Right lobe of liver (tissue), 6 donors: Measurements from ENCODE around the gene WDR93. TPM values are rescaled to one million over a fixed set of nuclear protein-coding genes. Genes with fewer than 3 reads are reported as not detected.
A peak's percentile ranks its signal among the peaks of the same experiment; 100 is the strongest.
"Not testable (repeated sequence)": the region's sequence is repeated elsewhere in the genome, so short reads cannot be mapped to it uniquely, and the experiment has no call there.

Source experiments
- ATAC-seq, 4 donors: fragments of 200-7000 bp; cut with Tn5 transposase; one replicate each; pipeline ENCODE4 v1.9.1; 2020; ENCODE audit warnings: mild to moderate bottlenecking in 4 of 4, moderate library complexity in 4 of 4
- DNase-seq, 3 donors: peaks; one replicate each; pipeline ENCODE4 v3.0.0-alpha.2; 2020
- H3K27ac ChIP-seq, 3 donors: fragments of 200-600 bp; one replicate each; pipeline ENCODE4 v1.8.0; 2022
- H3K27me3 ChIP-seq, 2 donors: fragments of 200-600 bp; one replicate each; pipeline ENCODE4 v1.8.0; 2022
- H3K36me3 ChIP-seq, 4 donors: fragments of 200-600 bp; sonication (generic) in 1 of 4; one replicate each; pipeline versions ENCODE4 v1.5.1 to v1.8.0; 2017 to 2022; ENCODE audit warnings: control low read depth in 1 of 4
- H3K4me1 ChIP-seq, 4 donors: fragments of 200-600 bp; sonication (generic) in 1 of 4; one replicate each; pipeline versions ENCODE4 v1.5.1 to v1.8.0; 2017 to 2022; ENCODE audit warnings: control low read depth in 1 of 4
- H3K4me3 ChIP-seq, 3 donors: fragments of 200-600 bp; one replicate each; pipeline ENCODE4 v1.8.0; 2022
- H3K9me3 ChIP-seq, 4 donors: fragments of 200-600 bp; sonication (generic) in 1 of 4; one replicate each; pipeline versions ENCODE4 v1.5.1 to v1.8.0; 2017 to 2022; ENCODE audit warnings: control low read depth in 1 of 4
- CTCF ChIP-seq, 4 donors: fragments of 200-600 bp in 3 of 4; fragments of 450-650 bp in 1 of 4; IDR thresholded peaks; one replicate each; pipeline versions ENCODE4 v1.5.1 to v1.8.0; 2016 to 2022; ENCODE audit warnings: antibody characterized with exemption in 4 of 4, mild to moderate bottlenecking in 2 of 4
- POLR2A ChIP-seq: fragments of 450-650 bp; IDR thresholded peaks from one replicate; pipeline ENCODE4 v1.6.1; 2017; ENCODE audit warnings: antibody characterized with exemption, mild to moderate bottlenecking
- WGBS: methylation state at CpG from one replicate; pipeline ENCODE4 v1.1.6; 2018; ENCODE audit warnings: low coverage, low lambda C conversion rate; ENCODE audit not compliant: insufficient coverage; ENCODE audit errors: missing lambda C conversion rate; 5-methylcytosine and 5-hydroxymethylcytosine counted together
- intact Hi-C, 2 donors: fragments of 100-400 bp; cut with DNase I; formaldehyde crosslinking; loops; one replicate each; pipeline versions ENCODE4 v1.11.2 to v1.14.1; 2022
- total RNA-seq, 6 experiments: library from RNA; depleted of rRNA in 2 of 6; stranded (reverse); fragments of >200 nt in 2 of 6; fragmentation: NEBNext Ultra II Directional in 3 of 6; extraction: Animal tissue kit (Norgen Biotek cat#: 25700) in 3 of 6; gene quantifications; one replicate each; pipeline versions ENCODE4 v1.1.0 to v1.2.4, GENCODE V29; 2016 to 2023
- donor health status: DM: no; HTN: yes; CAD: no.
- donor health status: DM: no; HTN: no; CAD: no.
- donor health status: DM: no; HTN: no; CAD: no.
- donor health status: DM: no; HTN: yes; CAD: no.
- donor health status: DM: no; HTN: yes; CAD: no.

WDR93 gene
- total RNA-seq, 6 experiments from 2014 or later: not detected

DNA sequence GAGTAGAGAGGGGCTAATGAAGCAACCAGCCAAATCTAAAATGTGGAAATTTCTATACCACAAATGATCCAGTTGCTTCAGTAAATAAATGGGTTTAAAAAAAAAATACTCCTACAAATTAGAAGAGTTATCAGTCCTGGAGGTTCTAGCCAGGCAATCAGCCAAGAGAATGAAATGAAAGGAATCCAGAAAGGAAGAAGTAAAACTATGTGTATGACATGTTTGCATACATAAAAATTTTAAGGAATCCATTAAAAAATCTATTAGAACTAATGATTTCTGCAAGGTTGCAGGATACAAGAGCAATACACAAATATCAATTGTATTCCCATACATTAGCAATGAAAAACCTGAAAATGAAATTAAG, 95.1 kb downstream of the WDR93 start:
- Histone ChIP-seq H3K27ac (no peak overlapping the region), H3K27me3 (no peaks in the 10 kb centered on the region), H3K9me3 (no peaks in the 10 kb centered on the region), H3K4me3 (no peak overlapping the region), H3K36me3 (peaks cover 0 to 41% (median 23%) of the 10 kb centered on the region in 4 donors), H3K4me1 (peaks cover 0 to 35% (median 17%) of the 10 kb centered on the region in 4 donors)
- ATAC-seq: peak in 1 of 4 donors; percentile 8
- DNase-seq: no peak
- no peak for TF ChIP-seq POLR2A
- no peak for TF ChIP-seq CTCF (IDR thresholded peaks at IDR 0.05)
- intact Hi-C loops: no loop called here

DNA sequence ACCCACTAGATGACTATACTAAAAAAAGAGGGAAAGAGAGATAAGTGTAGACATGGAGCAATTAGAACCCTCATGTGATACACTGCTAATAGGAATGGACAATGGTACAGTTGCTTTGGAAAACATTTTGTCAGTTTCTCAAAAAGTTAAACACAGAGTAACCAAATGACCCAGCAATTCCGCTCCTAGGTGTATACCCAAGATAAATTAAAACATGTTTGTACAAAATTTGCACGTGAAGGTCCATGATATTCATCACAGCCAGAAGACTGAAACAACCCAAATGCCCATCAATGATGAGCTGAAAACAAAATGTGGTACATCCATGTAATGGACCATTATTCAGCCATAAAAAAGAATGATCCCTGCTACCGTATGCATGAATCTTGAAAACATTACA, 97.3 kb downstream of the WDR93 start:
- no peak for DNase-seq
- peaks cover 3 to 63% (median 34%) of the 10 kb centered on the region in 4 donors for H3K36me3 ChIP-seq
- no peaks in the 10 kb centered on the region for H3K27me3 ChIP-seq
- no peak for ATAC-seq
- TF ChIP-seq CTCF (IDR thresholded peaks at IDR 0.05) (no peak), POLR2A (no peak)
- intact Hi-C loops: no loop called here
- no peak overlapping the region for H3K27ac ChIP-seq
- WGBS: 79% methylated on average over 2 of the region's 3 CpGs
- H3K9me3 ChIP-seq: no peaks in the 10 kb centered on the region
- H3K4me3 ChIP-seq: no peak overlapping the region
- H3K4me1 ChIP-seq: peaks cover 0 to 30% (median 12%) of the 10 kb centered on the region in 4 donors

GRCh38 chr15:89788585-89788984, 98.0 kb downstream of the WDR93 start:
- peak in 2 of 3 donors; percentile 5 for DNase-seq
- Histone ChIP-seq H3K36me3 (peaks cover 4 to 68% (median 39%) of the 10 kb centered on the region in 4 donors), H3K4me1 (peaks cover 0 to 30% (median 12%) of the 10 kb centered on the region in 4 donors)
- intact Hi-C loops, H3K9me3 ChIP-seq, H3K27ac ChIP-seq, H3K4me3 ChIP-seq, ATAC-seq, H3K27me3 ChIP-seq: not testable (repeated sequence)
- 100% methylated on average over 3 of the region's 4 CpGs for WGBS

DNA sequence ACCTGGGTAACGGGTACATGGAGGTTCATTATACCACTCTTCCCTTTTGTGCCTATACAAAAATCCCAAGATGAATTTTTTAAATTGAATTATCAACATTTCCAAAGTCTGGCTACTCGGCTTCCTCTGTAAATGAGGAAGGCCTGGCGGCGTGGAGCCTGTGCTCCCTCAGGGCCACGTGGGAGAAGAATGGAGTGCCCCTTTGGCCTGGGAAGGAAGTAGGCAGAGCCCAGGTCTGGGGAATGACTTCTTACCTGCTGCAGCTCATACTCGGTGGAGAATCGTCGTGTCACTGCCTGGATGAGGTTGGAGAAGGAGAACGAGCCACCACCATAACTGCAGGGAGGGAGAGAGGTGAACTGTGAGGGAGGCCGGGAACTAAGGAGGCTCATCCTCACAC, 99.6 kb downstream of the WDR93 start:
- H3K4me3 ChIP-seq: no peak overlapping the region
- 78% methylated on average over 6 of the region's 10 CpGs for WGBS
- ATAC-seq (no peak), DNase-seq (peak in 1 of 3 donors; percentile 39)
- H3K27ac ChIP-seq: no peak overlapping the region
- peaks cover 4 to 62% (median 38%) of the 10 kb centered on the region in 4 donors for H3K36me3 ChIP-seq
- no peaks in the 10 kb centered on the region for H3K27me3 ChIP-seq
- intact Hi-C loops: no loop called here
- no peaks in the 10 kb centered on the region for H3K9me3 ChIP-seq
- H3K4me1 ChIP-seq: peaks cover 0 to 26% (median 11%) of the 10 kb centered on the region in 4 donors
- no peak for TF ChIP-seq POLR2A
- TF ChIP-seq CTCF (IDR thresholded peaks at IDR 0.05): no peak

DNA sequence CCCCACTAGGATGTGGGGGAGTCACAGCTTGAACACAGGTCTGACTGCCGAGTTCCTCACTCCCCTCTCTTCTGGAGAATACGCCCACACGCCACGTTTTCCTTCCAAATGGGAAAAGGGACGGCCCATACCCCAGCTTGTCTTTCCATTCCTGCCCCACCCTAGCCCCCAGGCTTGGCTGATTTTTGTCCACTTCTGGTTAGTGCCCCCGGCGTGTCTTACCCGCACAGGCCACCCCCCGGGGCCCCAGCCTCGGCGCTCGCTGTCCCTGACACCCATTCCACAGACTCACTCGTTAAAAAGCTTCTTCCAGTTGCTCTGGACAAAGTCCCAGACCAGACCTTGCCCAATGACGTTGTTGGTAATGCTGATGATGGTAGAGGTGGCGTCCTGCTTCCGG, 100.0 kb downstream of the WDR93 start:
- peak in 1 of 3 donors; percentile 35 for DNase-seq
- ATAC-seq: peak in 1 of 4 donors; percentile 4
- H3K36me3 ChIP-seq: peaks cover 4 to 62% (median 38%) of the 10 kb centered on the region in 4 donors
- H3K27me3 ChIP-seq: no peaks in the 10 kb centered on the region
- H3K4me1 ChIP-seq: peaks cover 0 to 26% (median 11%) of the 10 kb centered on the region in 4 donors
- no peak overlapping the region for H3K4me3 ChIP-seq
- H3K27ac ChIP-seq: no peak overlapping the region
- WGBS: 92% methylated on average over 11 of the region's 16 CpGs
- intact Hi-C loops: no loop called here
- H3K9me3 ChIP-seq: no peaks in the 10 kb centered on the region
- TF ChIP-seq CTCF (IDR thresholded peaks at IDR 0.05) (no peak), POLR2A (no peak)
